Suppressor macrophage (primary cell): ENCODE results near the gene ANGPTL2.

Experiments used
- DNase-seq, 4 experiments: peaks; one replicate each; pipeline ENCODE4 v3.0.0-alpha.2; 2020 to 2022

ANGPTL2 gene

GRCh38 chr9:127047971-127048370, 74.5 kb downstream of the ANGPTL2 start:
- no peak for DNase-seq

- DNase-seq = no peak
These were observed 77.3 kb downstream of the ANGPTL2 start for GRCh38 chr9:127045148-127045547.

- DNase-seq = no peak
These were observed 82.9 kb downstream of the ANGPTL2 start for GRCh38 chr9:127039492-127039891.

GRCh38 chr9:127038531-127038930, 83.9 kb downstream of the ANGPTL2 start:
- DNase-seq = no peak
